Vagina (tissue), 2 donors: ENCODE data around the gene GPR27. TPM values are rescaled to one million over a fixed set of nuclear protein-coding genes. Genes with fewer than 3 reads are reported as not detected.

ENCODE experiments used
- DNase-seq, 2 donors: peaks; one replicate each; pipeline ENCODE4 v3.0.0-alpha.2; 2017; ENCODE audit errors: extremely low spot score in 2 of 2
- H3K27ac ChIP-seq: fragments of 200-600 bp; sonication (generic); one replicate; pipeline ENCODE4 v1.5.1; 2019
- H3K27me3 ChIP-seq: fragments of 200-600 bp; sonication (generic); one replicate; pipeline ENCODE4 v1.5.1; 2019
- H3K36me3 ChIP-seq, 2 donors: fragments of 200-600 bp; sonication (generic); one replicate each; pipeline ENCODE4 v1.5.1; 2017 to 2019
- H3K4me1 ChIP-seq: fragments of 200-600 bp; sonication (generic); one replicate; pipeline ENCODE4 v1.5.1; 2019
- H3K4me3 ChIP-seq, 2 donors: fragments of 200-600 bp; sonication (generic); 1 replicate in 1 of 2; 2 replicates in 1 of 2; pipeline ENCODE4 v1.5.1; 2016 to 2019
- H3K9me3 ChIP-seq: fragments of 200-600 bp; sonication (generic); one replicate; pipeline ENCODE4 v1.5.1; 2019
- CTCF ChIP-seq, 3 experiments: fragments of 450-650 bp in 2 of 3; fragments of 200-600 bp in 1 of 3; sonication (generic) in 1 of 3; IDR thresholded peaks; one replicate each; pipeline ENCODE4 v1.5.1; 2017 to 2019; ENCODE audit warnings: antibody characterized with exemption in 3 of 3, mild to moderate bottlenecking in 2 of 3, moderate library complexity in 2 of 3
- POLR2A ChIP-seq, 2 donors: fragments of 450-650 bp; IDR thresholded peaks; one replicate each; pipeline ENCODE4 v1.6.1; 2017; ENCODE audit warnings: antibody characterized with exemption in 2 of 2, mild to moderate bottlenecking in 2 of 2, moderate library complexity in 2 of 2
- POLR2AphosphoS5 ChIP-seq, 2 donors: sonication (generic); formaldehyde crosslinking; IDR thresholded peaks; one replicate each; pipeline ENCODE4 v1.9.0; 2017; ENCODE audit warnings: antibody characterized with exemption in 2 of 2, mild to moderate bottlenecking in 2 of 2, low read depth in 1 of 2; ENCODE audit not compliant: insufficient read depth in 1 of 2
- intact Hi-C: fragments of 100-400 bp; cut with DNase I; formaldehyde crosslinking; loops from one replicate; pipeline ENCODE4 v1.15.1; 2023
- total RNA-seq: library from RNA; depleted of rRNA; stranded (reverse); fragments of >200 nt; gene quantifications from one replicate; pipeline ENCODE4 v1.2.3, GENCODE V29; 2016

The GPR27 gene
- total RNA-seq, 1 donor from 2014 or later: 1.2 TPM

- no peak overlapping the region for H3K27ac ChIP-seq
- peaks cover 4% of the 10 kb centered on the region for H3K27me3 ChIP-seq
- DNase-seq: no peak
- no peaks in the 10 kb centered on the region for H3K36me3 ChIP-seq
- intact Hi-C loops: no loop called here
- TF ChIP-seq POLR2AphosphoS5 (IDR thresholded peaks at IDR 0.05; ENCODE audit: insufficient read depth in 1 of 2, low read depth in 1 of 2) (no peak), POLR2A (IDR thresholded peaks at IDR 0.05) (no peak), CTCF (IDR thresholded peaks at IDR 0.05) (no peak)
- H3K9me3 ChIP-seq: no peaks in the 10 kb centered on the region
- H3K4me1 ChIP-seq: no peaks in the 10 kb centered on the region
- H3K4me3 ChIP-seq: no peak overlapping the region
Measured at GRCh38 chr3:71778353-71778752, 24.7 kb downstream of the GPR27 start.

GRCh38 chr3:71779674-71780377, 26.2 kb downstream of the GPR27 start:
- Histone ChIP-seq H3K27ac (no peak overlapping the region), H3K4me1 (peaks cover 7% of the 10 kb centered on the region), H3K36me3 (no peaks in the 10 kb centered on the region), H3K4me3 (no peak overlapping the region), H3K27me3 (peaks cover 4% of the 10 kb centered on the region), H3K9me3 (no peaks in the 10 kb centered on the region)
- TF ChIP-seq CTCF (IDR thresholded peaks at IDR 0.05) (no peak), POLR2A (IDR thresholded peaks at IDR 0.05) (no peak), POLR2AphosphoS5 (IDR thresholded peaks at IDR 0.05; ENCODE audit: insufficient read depth in 1 of 2, low read depth in 1 of 2) (no peak)
- DNase-seq: no peak
- intact Hi-C loops: no loop called here

- peak in 1 of 2 donors; percentile 34 for DNase-seq
Measured at GRCh38 chr3:71780430-71780829, 26.8 kb downstream of the GPR27 start.

GRCh38 chr3:71783152-71783551, 29.5 kb downstream of the GPR27 start:
- H3K27me3 ChIP-seq: peaks cover 4% of the 10 kb centered on the region
- H3K9me3 ChIP-seq: no peaks in the 10 kb centered on the region
- TF ChIP-seq POLR2AphosphoS5 (IDR thresholded peaks at IDR 0.05; ENCODE audit: insufficient read depth in 1 of 2, low read depth in 1 of 2): no peak
- TF ChIP-seq CTCF (IDR thresholded peaks at IDR 0.05): no peak
- TF ChIP-seq POLR2A (IDR thresholded peaks at IDR 0.05): no peak

More at GRCh38 chr3:71780430-71780829, 26.8 kb downstream of the GPR27 start:
- Histone ChIP-seq H3K4me1 (peaks cover 10% of the 10 kb centered on the region), H3K27ac (no peak overlapping the region), H3K9me3 (no peaks in the 10 kb centered on the region), H3K4me3 (no peak overlapping the region), H3K27me3 (peaks cover 4% of the 10 kb centered on the region), H3K36me3 (no peaks in the 10 kb centered on the region)
- intact Hi-C loops: no loop called here
- TF ChIP-seq POLR2AphosphoS5 (IDR thresholded peaks at IDR 0.05; ENCODE audit: insufficient read depth in 1 of 2, low read depth in 1 of 2) (no peak), CTCF (IDR thresholded peaks at IDR 0.05) (no peak), POLR2A (IDR thresholded peaks at IDR 0.05) (no peak)

GRCh38 chr3:71784201-71784913, 30.7 kb downstream of the GPR27 start:
- no peak overlapping the region for H3K27ac ChIP-seq
- H3K27me3 ChIP-seq: peaks cover 4% of the 10 kb centered on the region
- H3K36me3 ChIP-seq: no peaks in the 10 kb centered on the region
- intact Hi-C loops: no loop called here
- DNase-seq: no peak
- no peak for TF ChIP-seq CTCF (IDR thresholded peaks at IDR 0.05)
- TF ChIP-seq POLR2AphosphoS5 (IDR thresholded peaks at IDR 0.05; ENCODE audit: insufficient read depth in 1 of 2, low read depth in 1 of 2): no peak
- TF ChIP-seq POLR2A (IDR thresholded peaks at IDR 0.05): no peak
- H3K4me1 ChIP-seq: peaks cover 19% of the 10 kb centered on the region
- H3K9me3 ChIP-seq: no peaks in the 10 kb centered on the region
- peak overlapping the region; percentile 24 to 46 for H3K4me3 ChIP-seq

More at GRCh38 chr3:71783152-71783551, 29.5 kb downstream of the GPR27 start:
- intact Hi-C loops: no loop called here
- no peaks in the 10 kb centered on the region for H3K36me3 ChIP-seq
- peaks cover 19% of the 10 kb centered on the region for H3K4me1 ChIP-seq
- H3K27ac ChIP-seq: no peak overlapping the region
- H3K4me3 ChIP-seq: no peak overlapping the region
- DNase-seq: no peak
